ENCODE data around the gene MICAL2.

The MICAL2 gene

GRCh38 chr11:12193515-12194336, 83.3 kb downstream of the MICAL2 start:
- Histone ChIP-seq H2BK120ac (ENCODE audit: insufficient read depth, low read length, poor library complexity) (no peak overlapping the region), H2AK5ac (ENCODE audit: low read length) (no peak overlapping the region), H3K79me2 (ENCODE audit: control insufficient read depth, insufficient read depth, low read length, poor library complexity) (peaks cover 1% of the 10 kb centered on the region), H4K12ac (ENCODE audit: low read depth, low read length) (no peak overlapping the region), H3K23ac (ENCODE audit: low read length) (no peak overlapping the region), H3K4ac (ENCODE audit: low read depth, low read length) (no peak overlapping the region), H2AFZ (ENCODE audit: insufficient read depth, low read length, poor library complexity) (no peak overlapping the region), H3K18ac (ENCODE audit: low read length) (no peak overlapping the region), H3K4me1 (ENCODE audit: control insufficient read depth in 1 of 2, insufficient read depth in 2 of 2, low read length in 2 of 2) (peaks cover 10 to 16% of the 10 kb centered on the region in 2 experiments), H3K4me2 (ENCODE audit: low read length) (no peak overlapping the region), H3K9ac (ENCODE audit: low read length) (no peak overlapping the region), H3K79me1 (ENCODE audit: low read length) (peaks cover 4% of the 10 kb centered on the region), H3K27ac (ENCODE audit: low read depth, low read length) (no peak overlapping the region), H3K36me3 (ENCODE audit: control insufficient read depth in 1 of 2, insufficient read depth in 2 of 2, low read length in 2 of 2) (no peaks in the 10 kb centered on the region), H4K8ac (ENCODE audit: low read depth, low read length) (no peak overlapping the region), H3K9me3 (ENCODE audit: insufficient read depth, low read depth, low read length) (peaks cover 2% of the 10 kb centered on the region), H3K27me3 (ENCODE audit: insufficient read depth, low read length) (no peaks in the 10 kb centered on the region), H2BK12ac (ENCODE audit: low read length) (no peak overlapping the region), H2BK5ac (ENCODE audit: low read depth, low read length, poor library complexity) (no peak overlapping the region), H4K91ac (ENCODE audit: low read depth, low read length) (no peak overlapping the region), H3K4me3 (ENCODE audit: low read depth, low read length) (no peak overlapping the region), H3K14ac (ENCODE audit: low read length) (no peak overlapping the region)
- peak; percentile 89 to 90 for DNase-seq
- no CpG with 5 or more reads among the region's 3 CpGs for WGBS (ENCODE audit: extremely low coverage, insufficient coverage, insufficient read length)

DNA sequence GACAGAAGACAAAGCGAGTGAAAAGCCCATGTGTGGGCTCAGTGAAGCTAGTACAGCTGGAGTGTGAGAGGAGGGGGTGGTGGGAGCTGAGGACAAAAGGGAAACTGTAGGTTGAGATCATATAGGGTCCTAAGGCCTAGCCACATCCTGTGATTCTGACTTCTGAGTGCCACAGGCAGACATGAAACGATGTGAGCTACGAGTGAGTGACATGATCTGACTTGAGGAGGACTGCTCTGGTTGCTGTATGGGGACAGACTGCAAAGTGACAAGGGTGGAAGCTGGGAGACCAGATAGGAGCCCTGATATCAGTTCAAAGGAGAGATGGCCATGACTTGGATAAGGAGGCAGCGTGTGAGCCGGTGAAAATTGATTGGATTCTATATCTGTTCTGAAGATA, 85.4 kb downstream of the MICAL2 start:
- H3K36me3 ChIP-seq (ENCODE audit: control insufficient read depth in 1 of 2, insufficient read depth in 2 of 2, low read length in 2 of 2): no peaks in the 10 kb centered on the region
- no peak overlapping the region for H3K4me3 ChIP-seq (ENCODE audit: low read depth, low read length)
- peak overlapping the region; percentile 11 for H4K8ac ChIP-seq (ENCODE audit: low read depth, low read length)
- peak overlapping the region; percentile 12 for H3K27ac ChIP-seq (ENCODE audit: low read depth, low read length)
- H3K79me1 ChIP-seq (ENCODE audit: low read length): peaks cover 17% of the 10 kb centered on the region
- no peak overlapping the region for H2BK5ac ChIP-seq (ENCODE audit: low read depth, low read length, poor library complexity)
- H2BK12ac ChIP-seq (ENCODE audit: low read length): peak overlapping the region; percentile 19
- H3K14ac ChIP-seq (ENCODE audit: low read length): peak overlapping the region; percentile 16
- DNase-seq: no peak
- H2AK5ac ChIP-seq (ENCODE audit: low read length): no peak overlapping the region
- no peaks in the 10 kb centered on the region for H3K27me3 ChIP-seq (ENCODE audit: insufficient read depth, low read length)
- H2AFZ ChIP-seq (ENCODE audit: insufficient read depth, low read length, poor library complexity): no peak overlapping the region
- no peak overlapping the region for H3K4me2 ChIP-seq (ENCODE audit: low read length)
- peaks cover 5% of the 10 kb centered on the region for H3K79me2 ChIP-seq (ENCODE audit: control insufficient read depth, insufficient read depth, low read length, poor library complexity)
- no peak overlapping the region for H4K12ac ChIP-seq (ENCODE audit: low read depth, low read length)
- H3K23ac ChIP-seq (ENCODE audit: low read length): no peak overlapping the region
- H3K9me3 ChIP-seq (ENCODE audit: insufficient read depth, low read depth, low read length): peaks cover 2% of the 10 kb centered on the region
- H3K4me1 ChIP-seq (ENCODE audit: control insufficient read depth in 1 of 2, insufficient read depth in 2 of 2, low read length in 2 of 2): peaks cover 20 to 26% of the 10 kb centered on the region in 2 experiments
- H2BK120ac ChIP-seq (ENCODE audit: insufficient read depth, low read length, poor library complexity): peak overlapping the region; percentile 1
- no peak overlapping the region for H3K9ac ChIP-seq (ENCODE audit: low read length)
- H4K91ac ChIP-seq (ENCODE audit: low read depth, low read length): peak overlapping the region; percentile 53
- WGBS (ENCODE audit: extremely low coverage, insufficient coverage, insufficient read length): no CpG with 5 or more reads among the region's 5 CpGs
- H3K4ac ChIP-seq (ENCODE audit: low read depth, low read length): no peak overlapping the region
- peak overlapping the region; percentile 18 for H3K18ac ChIP-seq (ENCODE audit: low read length)

DNA sequence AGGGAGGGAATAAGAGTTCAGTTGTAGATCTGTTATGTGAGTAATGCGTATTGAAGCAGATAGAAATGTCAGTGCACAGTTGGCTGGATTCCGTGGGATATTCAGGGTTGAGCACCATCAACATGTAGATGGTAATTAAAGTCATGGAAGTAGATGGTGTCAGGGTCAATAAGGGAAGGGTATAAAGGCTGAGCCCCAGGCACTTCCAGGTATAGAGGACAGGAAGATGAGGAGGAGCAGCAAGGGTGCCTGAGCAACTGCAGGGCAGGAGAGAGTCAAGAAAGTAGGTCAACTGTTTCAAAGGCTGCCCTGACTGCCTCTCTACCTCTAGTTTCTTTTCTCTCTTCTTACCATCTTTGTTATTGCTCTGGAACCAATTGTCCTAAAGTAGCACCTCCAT, 85.9 kb downstream of the MICAL2 start:
- H3K4me2 ChIP-seq (ENCODE audit: low read length): no peak overlapping the region
- no peak overlapping the region for H4K12ac ChIP-seq (ENCODE audit: low read depth, low read length)
- peaks cover 26 to 30% of the 10 kb centered on the region in 2 experiments for H3K4me1 ChIP-seq (ENCODE audit: control insufficient read depth in 1 of 2, insufficient read depth in 2 of 2, low read length in 2 of 2)
- H3K18ac ChIP-seq (ENCODE audit: low read length): no peak overlapping the region
- no peak overlapping the region for H2AK5ac ChIP-seq (ENCODE audit: low read length)
- H3K14ac ChIP-seq (ENCODE audit: low read length): no peak overlapping the region
- H2BK120ac ChIP-seq (ENCODE audit: insufficient read depth, low read length, poor library complexity): no peak overlapping the region
- H3K9ac ChIP-seq (ENCODE audit: low read length): no peak overlapping the region
- no peak for DNase-seq
- peaks cover 2% of the 10 kb centered on the region for H3K9me3 ChIP-seq (ENCODE audit: insufficient read depth, low read depth, low read length)
- peak overlapping the region; percentile 56 for H4K91ac ChIP-seq (ENCODE audit: low read depth, low read length)
- H3K36me3 ChIP-seq (ENCODE audit: control insufficient read depth in 1 of 2, insufficient read depth in 2 of 2, low read length in 2 of 2): no peaks in the 10 kb centered on the region
- no peak overlapping the region for H3K4me3 ChIP-seq (ENCODE audit: low read depth, low read length)
- peak overlapping the region; percentile 30 for H3K27ac ChIP-seq (ENCODE audit: low read depth, low read length)
- H2BK5ac ChIP-seq (ENCODE audit: low read depth, low read length, poor library complexity): no peak overlapping the region
- no peaks in the 10 kb centered on the region for H3K27me3 ChIP-seq (ENCODE audit: insufficient read depth, low read length)
- H3K79me1 ChIP-seq (ENCODE audit: low read length): peaks cover 17% of the 10 kb centered on the region
- no peak overlapping the region for H3K4ac ChIP-seq (ENCODE audit: low read depth, low read length)
- WGBS (ENCODE audit: extremely low coverage, insufficient coverage, insufficient read length): no CpG with 5 or more reads among the region's 2 CpGs
- H3K23ac ChIP-seq (ENCODE audit: low read length): no peak overlapping the region
- no peak overlapping the region for H4K8ac ChIP-seq (ENCODE audit: low read depth, low read length)
- H3K79me2 ChIP-seq (ENCODE audit: control insufficient read depth, insufficient read depth, low read length, poor library complexity): peaks cover 5% of the 10 kb centered on the region
- H2BK12ac ChIP-seq (ENCODE audit: low read length): no peak overlapping the region
- H2AFZ ChIP-seq (ENCODE audit: insufficient read depth, low read length, poor library complexity): no peak overlapping the region

DNA sequence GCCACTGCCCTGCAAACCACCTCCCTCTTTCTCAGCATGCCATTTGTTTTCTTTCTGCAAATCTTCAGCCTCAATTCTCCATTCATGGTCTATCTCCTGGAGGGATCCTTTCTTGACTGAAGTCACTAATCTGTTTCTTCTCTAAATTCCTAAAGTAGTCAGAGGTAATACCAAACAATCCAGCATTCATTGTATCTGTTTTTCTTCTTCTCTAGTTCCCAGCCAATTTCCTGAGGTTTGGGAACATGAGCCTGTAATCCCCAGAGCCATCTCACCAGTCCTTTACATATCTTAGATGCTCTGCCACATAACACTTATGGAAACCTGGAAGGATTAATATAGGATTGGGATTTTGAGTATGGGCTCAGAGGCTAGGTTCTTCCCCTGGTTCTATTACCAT, 86.5 kb downstream of the MICAL2 start:
- Histone ChIP-seq H3K4ac (ENCODE audit: low read depth, low read length) (peak overlapping the region; percentile 15), H2BK12ac (ENCODE audit: low read length) (no peak overlapping the region), H2BK120ac (ENCODE audit: insufficient read depth, low read length, poor library complexity) (no peak overlapping the region), H3K79me2 (ENCODE audit: control insufficient read depth, insufficient read depth, low read length, poor library complexity) (peaks cover 5% of the 10 kb centered on the region), H3K79me1 (ENCODE audit: low read length) (peaks cover 19% of the 10 kb centered on the region), H4K12ac (ENCODE audit: low read depth, low read length) (no peak overlapping the region), H3K14ac (ENCODE audit: low read length) (no peak overlapping the region), H3K9me3 (ENCODE audit: insufficient read depth, low read depth, low read length) (peaks cover 2% of the 10 kb centered on the region), H2AFZ (ENCODE audit: insufficient read depth, low read length, poor library complexity) (no peak overlapping the region), H4K8ac (ENCODE audit: low read depth, low read length) (no peak overlapping the region), H3K27me3 (ENCODE audit: insufficient read depth, low read length) (no peaks in the 10 kb centered on the region), H3K4me3 (ENCODE audit: low read depth, low read length) (no peak overlapping the region), H3K9ac (ENCODE audit: low read length) (no peak overlapping the region), H3K23ac (ENCODE audit: low read length) (no peak overlapping the region), H3K27ac (ENCODE audit: low read depth, low read length) (peak overlapping the region; percentile 30), H3K4me2 (ENCODE audit: low read length) (no peak overlapping the region), H4K91ac (ENCODE audit: low read depth, low read length) (peak overlapping the region; percentile 39), H3K18ac (ENCODE audit: low read length) (no peak overlapping the region), H2BK5ac (ENCODE audit: low read depth, low read length, poor library complexity) (no peak overlapping the region), H2AK5ac (ENCODE audit: low read length) (no peak overlapping the region), H3K4me1 (ENCODE audit: control insufficient read depth in 1 of 2, insufficient read depth in 2 of 2, low read length in 2 of 2) (peaks cover 30 to 34% of the 10 kb centered on the region in 2 experiments), H3K36me3 (ENCODE audit: control insufficient read depth in 1 of 2, insufficient read depth in 2 of 2, low read length in 2 of 2) (no peaks in the 10 kb centered on the region)
- peak in 1 of 2 donors; percentile 25 for DNase-seq

All from trophoblast cell (in vitro differentiated cells and primary cell).